SHP77 (cell line): ENCODE results near the gene LRRC23.

ENCODE experiments used
- DNase-seq, 2 experiments: peaks; one replicate each; lab custom pipeline; 2025; lab: John Stamatoyannopoulos, UW

Gene LRRC23

GRCh38 chr12:6943722-6944380 lies 39.2 kb downstream of the LRRC23 start, which contains the start of the genes C12orf57 and RNU7-1:
TSS of gene C12orf57 (plus strand) at chr12:6944022. CDS start at chr12:6944122, 100 bp downstream.
TSS of gene RNU7-1 (plus strand) at chr12:6943816.
- peak; percentile 80 to 93 for DNase-seq

GRCh38 chr12:6944381-6945186 lies 40.0 kb downstream of the LRRC23 start:
- DNase-seq: peak; percentile 72 to 73

- DNase-seq: no peak
Measured at GRCh38 chr12:6945613-6946012, 41.0 kb downstream of the LRRC23 start.

- peak; percentile 61 to 81 for DNase-seq
Measured at GRCh38 chr12:6946033-6946919, 41.7 kb downstream of the LRRC23 start.

GRCh38 chr12:6946920-6947374 lies 42.3 kb downstream of the LRRC23 start:
- DNase-seq: no peak

- no peak for DNase-seq
Measured at GRCh38 chr12:6947615-6948014, 43.0 kb downstream of the LRRC23 start.

- no peak for DNase-seq
Measured at GRCh38 chr12:6948873-6949594, 44.4 kb downstream of the LRRC23 start.

- no peak for DNase-seq
Measured at GRCh38 chr12:6950401-6950801, 45.8 kb downstream of the LRRC23 start.

- no peak for DNase-seq
Measured at GRCh38 chr12:6950811-6951540, 46.4 kb downstream of the LRRC23 start, which contains the start of gene PTPN6. TSS of gene PTPN6 (plus strand) at chr12:6951356. CDS start at chr12:6951513, 157 bp downstream.

- DNase-seq: no peak
Measured at GRCh38 chr12:6951551-6952120, 47.0 kb downstream of the LRRC23 start.

GRCh38 chr12:6952121-6952862 lies 47.7 kb downstream of the LRRC23 start:
- DNase-seq: no peak

- DNase-seq: no peak
Measured at GRCh38 chr12:6952863-6953441, 48.3 kb downstream of the LRRC23 start.

- DNase-seq: no peak
Measured at GRCh38 chr12:6953442-6954315, 49.1 kb downstream of the LRRC23 start.

- DNase-seq: no peak
Measured at GRCh38 chr12:6954316-6955107, 49.9 kb downstream of the LRRC23 start.

- DNase-seq: no peak
Measured at GRCh38 chr12:6955108-6956020, 50.7 kb downstream of the LRRC23 start.

GRCh38 chr12:6956021-6956727 lies 51.6 kb downstream of the LRRC23 start:
- no peak for DNase-seq
